ENCODE results near the gene SPEG.
A peak's percentile ranks its signal among the peaks of the same experiment; 100 is the strongest.

SPEG gene

GRCh38 chr2:219538504-219538951, 103.9 kb downstream of the SPEG start:
- no peak for DNase-seq

GRCh38 chr2:219538956-219539788, 104.5 kb downstream of the SPEG start:
- DNase-seq = no peak

- no peak for DNase-seq
These were observed 105.5 kb downstream of the SPEG start for GRCh38 chr2:219539926-219540678.

GRCh38 chr2:219540784-219541504, 106.3 kb downstream of the SPEG start:
- DNase-seq = no peak

- DNase-seq = peak; percentile 81
These were observed 107.1 kb downstream of the SPEG start for GRCh38 chr2:219541611-219542180.

- DNase-seq = no peak
These were observed 108.4 kb downstream of the SPEG start for GRCh38 chr2:219542931-219543595.

- DNase-seq = peak; percentile 97
These were observed 109.1 kb downstream of the SPEG start, which contains the start of the genes CHPF and TMEM198 for GRCh38 chr2:219543596-219544358. CHPF (minus strand) TSS chr2:219543809; CDS start chr2:219543538, 271 bp downstream. TMEM198 (plus strand) TSS chr2:219544028; CDS start chr2:219544728, 700 bp downstream.

- no peak for DNase-seq
These were observed 109.9 kb downstream of the SPEG start for GRCh38 chr2:219544567-219544966.

GRCh38 chr2:219545295-219545942, 110.8 kb downstream of the SPEG start:
- no peak for DNase-seq

- DNase-seq = no peak
These were observed 111.3 kb downstream of the SPEG start for GRCh38 chr2:219545943-219546352.

- no peak for DNase-seq
These were observed 113.0 kb downstream of the SPEG start for GRCh38 chr2:219547621-219548020.

Data from NCI-H2029 (cell line).